Measurements from ENCODE around the gene IMMP2L.

GRCh38 chr7:110621289-110621688 is 941.0 kb downstream of the IMMP2L start:
- TF ChIP-seq CTCF (IDR thresholded peaks at IDR 0.05), result no peak
- TF ChIP-seq POLR2A (IDR thresholded peaks at IDR 0.05), result no peak

All from thyroid gland (tissue), 4 donors.